Upper lobe of left lung (tissue), 6 donors: Measurements from ENCODE around the gene LZTS2. TPM values are rescaled to one million over a fixed set of nuclear protein-coding genes. Genes with fewer than 3 reads are reported as not detected.

ENCODE experiments used
- ATAC-seq, 2 donors: fragments of 200-7000 bp; cut with Tn5 transposase; one replicate each; pipeline ENCODE4 v1.9.1; 2022; ENCODE audit warnings: mild to moderate bottlenecking in 2 of 2, moderate library complexity in 2 of 2; ENCODE audit not compliant: low FRiP score in 2 of 2
- DNase-seq, 2 donors: peaks; one replicate each; pipeline ENCODE4 v3.0.0-alpha.2; 2019 to 2020
- H3K27ac ChIP-seq, 4 donors: fragments of 200-600 bp; sonication (generic); one replicate each; pipeline ENCODE4 v1.5.1; 2016 to 2019
- H3K27me3 ChIP-seq, 4 donors: fragments of 200-600 bp; sonication (generic); one replicate each; pipeline ENCODE4 v1.5.1; 2017 to 2019
- H3K36me3 ChIP-seq, 4 donors: fragments of 200-600 bp; sonication (generic); one replicate each; pipeline ENCODE4 v1.5.1; 2016 to 2019
- H3K4me1 ChIP-seq, 4 donors: fragments of 200-600 bp; sonication (generic); one replicate each; pipeline ENCODE4 v1.5.1; 2018 to 2019
- H3K4me3 ChIP-seq, 4 donors: fragments of 200-600 bp; sonication (generic); one replicate each; pipeline ENCODE4 v1.5.1; 2017 to 2019; ENCODE audit warnings: mild to moderate bottlenecking in 2 of 4, moderate library complexity in 1 of 4
- H3K9me3 ChIP-seq, 4 donors: fragments of 200-600 bp; sonication (generic); one replicate each; pipeline ENCODE4 v1.5.1; 2018 to 2019
- EP300 ChIP-seq, 4 donors: sonication (generic); formaldehyde crosslinking; IDR thresholded peaks; one replicate each; pipeline ENCODE4 v1.5.1; 2017; ENCODE audit warnings: antibody characterized with exemption in 4 of 4, control low read depth in 2 of 4
- POLR2A ChIP-seq, 4 donors: fragments of 450-650 bp; IDR thresholded peaks; one replicate each; pipeline ENCODE4 v1.5.1; 2016 to 2017; ENCODE audit warnings: antibody characterized with exemption in 4 of 4, mild to moderate bottlenecking in 2 of 4
- POLR2AphosphoS5 ChIP-seq, 2 donors: sonication (generic); formaldehyde crosslinking; IDR thresholded peaks; one replicate each; pipeline ENCODE4 v1.5.1; 2017; ENCODE audit warnings: antibody characterized with exemption in 2 of 2
- WGBS, 2 donors: methylation state at CpG; one replicate each; pipeline ENCODE4 v1.1.5; 2017 to 2018; 5-methylcytosine and 5-hydroxymethylcytosine counted together
- total RNA-seq, 6 donors: library from RNA; depleted of rRNA in 4 of 6; stranded (reverse); fragments of >200 nt in 4 of 6; gene quantifications; one replicate each; pipeline versions ENCODE4 v1.1.0 to v1.2.1, GENCODE V29; 2016 to 2021
- TF ChIP-seq, protein P1 (sequence below), 6 experiments: fragments of 450-650 bp in 4 of 6; fragments of 200-600 bp in 2 of 6; sonication (generic) in 2 of 6; IDR thresholded peaks; one replicate each; pipeline ENCODE4 v1.5.1; 2016 to 2019; ENCODE audit warnings: antibody characterized with exemption in 6 of 6
- donor health status: DM: no; HTN: no; CAD: no; lungs with moderate emphysema.
- donor health status: DM: no; HTN: yes; CAD: no; lungs with severe emphysema.

The LZTS2 gene, protein sequence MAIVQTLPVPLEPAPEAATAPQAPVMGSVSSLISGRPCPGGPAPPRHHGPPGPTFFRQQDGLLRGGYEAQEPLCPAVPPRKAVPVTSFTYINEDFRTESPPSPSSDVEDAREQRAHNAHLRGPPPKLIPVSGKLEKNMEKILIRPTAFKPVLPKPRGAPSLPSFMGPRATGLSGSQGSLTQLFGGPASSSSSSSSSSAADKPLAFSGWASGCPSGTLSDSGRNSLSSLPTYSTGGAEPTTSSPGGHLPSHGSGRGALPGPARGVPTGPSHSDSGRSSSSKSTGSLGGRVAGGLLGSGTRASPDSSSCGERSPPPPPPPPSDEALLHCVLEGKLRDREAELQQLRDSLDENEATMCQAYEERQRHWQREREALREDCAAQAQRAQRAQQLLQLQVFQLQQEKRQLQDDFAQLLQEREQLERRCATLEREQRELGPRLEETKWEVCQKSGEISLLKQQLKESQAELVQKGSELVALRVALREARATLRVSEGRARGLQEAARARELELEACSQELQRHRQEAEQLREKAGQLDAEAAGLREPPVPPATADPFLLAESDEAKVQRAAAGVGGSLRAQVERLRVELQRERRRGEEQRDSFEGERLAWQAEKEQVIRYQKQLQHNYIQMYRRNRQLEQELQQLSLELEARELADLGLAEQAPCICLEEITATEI
- total RNA-seq, result 100 to 1,000 TPM in 2 of 6 donors, 10 to 100 TPM in 4; 42.5 to 105 (median 60.1) TPM

DNA sequence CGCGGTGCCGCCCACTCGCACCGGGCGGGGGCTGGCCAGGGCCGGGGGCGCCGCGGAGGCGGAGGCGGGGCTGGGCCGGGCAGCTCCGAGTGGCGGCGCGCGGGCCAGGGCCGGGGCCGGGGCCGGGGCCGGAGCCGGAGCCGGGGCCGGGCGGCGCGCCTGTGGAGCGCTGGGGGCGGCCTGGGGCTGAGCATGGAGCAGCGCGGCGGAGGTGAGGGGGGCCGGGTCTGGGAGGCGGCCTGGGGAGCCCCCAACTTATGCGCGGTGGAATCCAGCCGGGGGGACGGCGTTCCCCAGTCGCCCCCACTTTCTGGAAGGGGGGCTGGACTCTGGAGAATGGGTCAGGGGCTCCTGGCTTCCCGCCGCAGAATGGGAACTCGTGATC, at the start of gene LZTS2:
Gene LZTS2 (plus strand): TSS at position 67 of the 385 bp plus-strand sequence. CDS start 2,731 bp downstream, outside the sequence.
- Histone ChIP-seq H3K36me3 (peaks cover 3 to 24% (median 13%) of the 10 kb centered on the region in 4 donors), H3K4me3 (peak within 1 kb of the TSS; percentile 62 to 95 (median 78)), H3K27ac (peak within 1 kb of the TSS; percentile 95 to 100 (median 98)), H3K27me3 (no peaks in the 10 kb centered on the region), H3K9me3 (no peaks in the 10 kb centered on the region), H3K4me1 (peaks cover 50 to 66% (median 54%) of the 10 kb centered on the region in 4 donors)
- TF ChIP-seq EP300 (IDR thresholded peaks at IDR 0.05) (no peak), POLR2AphosphoS5 (IDR thresholded peaks at IDR 0.05) (no peak), POLR2A (IDR thresholded peaks at IDR 0.05) (no peak)
- TF ChIP-seq, protein P1, sequence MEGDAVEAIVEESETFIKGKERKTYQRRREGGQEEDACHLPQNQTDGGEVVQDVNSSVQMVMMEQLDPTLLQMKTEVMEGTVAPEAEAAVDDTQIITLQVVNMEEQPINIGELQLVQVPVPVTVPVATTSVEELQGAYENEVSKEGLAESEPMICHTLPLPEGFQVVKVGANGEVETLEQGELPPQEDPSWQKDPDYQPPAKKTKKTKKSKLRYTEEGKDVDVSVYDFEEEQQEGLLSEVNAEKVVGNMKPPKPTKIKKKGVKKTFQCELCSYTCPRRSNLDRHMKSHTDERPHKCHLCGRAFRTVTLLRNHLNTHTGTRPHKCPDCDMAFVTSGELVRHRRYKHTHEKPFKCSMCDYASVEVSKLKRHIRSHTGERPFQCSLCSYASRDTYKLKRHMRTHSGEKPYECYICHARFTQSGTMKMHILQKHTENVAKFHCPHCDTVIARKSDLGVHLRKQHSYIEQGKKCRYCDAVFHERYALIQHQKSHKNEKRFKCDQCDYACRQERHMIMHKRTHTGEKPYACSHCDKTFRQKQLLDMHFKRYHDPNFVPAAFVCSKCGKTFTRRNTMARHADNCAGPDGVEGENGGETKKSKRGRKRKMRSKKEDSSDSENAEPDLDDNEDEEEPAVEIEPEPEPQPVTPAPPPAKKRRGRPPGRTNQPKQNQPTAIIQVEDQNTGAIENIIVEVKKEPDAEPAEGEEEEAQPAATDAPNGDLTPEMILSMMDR (IDR thresholded peaks at IDR 0.05), result no peak
- ATAC-seq (no peak), DNase-seq (no peak)
- WGBS, 2 donors, result 0 to 6% methylated on average over 3 of the region's 44 CpGs

DNA sequence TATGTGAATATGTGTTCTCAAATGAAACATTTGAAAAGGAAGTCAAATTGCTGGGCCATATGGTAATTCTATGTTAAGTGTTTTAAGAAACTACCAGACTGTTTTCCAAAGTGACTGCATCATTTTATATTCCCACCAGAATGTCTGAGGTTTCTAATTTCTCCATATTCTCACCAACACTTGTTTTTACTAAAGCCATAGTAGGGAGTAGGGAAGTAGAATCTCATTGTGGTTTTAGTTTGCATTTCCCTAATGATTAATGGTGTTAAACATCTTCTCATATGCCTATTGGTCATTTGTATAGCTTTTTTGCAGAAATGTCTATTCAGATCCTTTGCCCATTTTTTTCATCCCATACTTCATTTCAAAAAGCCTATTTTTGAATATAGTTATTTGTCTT, 39.4 kb upstream of the LZTS2 start:
- no peaks in the 10 kb centered on the region for H3K4me1 ChIP-seq
- DNase-seq, result no peak
- TF ChIP-seq POLR2AphosphoS5 (IDR thresholded peaks at IDR 0.05) (no peak), POLR2A (IDR thresholded peaks at IDR 0.05) (no peak), EP300 (IDR thresholded peaks at IDR 0.05) (no peak)
- TF ChIP-seq, protein P1 (IDR thresholded peaks at IDR 0.05), result no peak
- no peaks in the 10 kb centered on the region for H3K9me3 ChIP-seq
- H3K36me3 ChIP-seq, result peaks cover 12 to 80% (median 38%) of the 10 kb centered on the region in 4 donors
- ATAC-seq, result no peak
- H3K27me3 ChIP-seq, result no peaks in the 10 kb centered on the region
- H3K4me3 ChIP-seq, result no peak overlapping the region
- no peak overlapping the region for H3K27ac ChIP-seq

DNA sequence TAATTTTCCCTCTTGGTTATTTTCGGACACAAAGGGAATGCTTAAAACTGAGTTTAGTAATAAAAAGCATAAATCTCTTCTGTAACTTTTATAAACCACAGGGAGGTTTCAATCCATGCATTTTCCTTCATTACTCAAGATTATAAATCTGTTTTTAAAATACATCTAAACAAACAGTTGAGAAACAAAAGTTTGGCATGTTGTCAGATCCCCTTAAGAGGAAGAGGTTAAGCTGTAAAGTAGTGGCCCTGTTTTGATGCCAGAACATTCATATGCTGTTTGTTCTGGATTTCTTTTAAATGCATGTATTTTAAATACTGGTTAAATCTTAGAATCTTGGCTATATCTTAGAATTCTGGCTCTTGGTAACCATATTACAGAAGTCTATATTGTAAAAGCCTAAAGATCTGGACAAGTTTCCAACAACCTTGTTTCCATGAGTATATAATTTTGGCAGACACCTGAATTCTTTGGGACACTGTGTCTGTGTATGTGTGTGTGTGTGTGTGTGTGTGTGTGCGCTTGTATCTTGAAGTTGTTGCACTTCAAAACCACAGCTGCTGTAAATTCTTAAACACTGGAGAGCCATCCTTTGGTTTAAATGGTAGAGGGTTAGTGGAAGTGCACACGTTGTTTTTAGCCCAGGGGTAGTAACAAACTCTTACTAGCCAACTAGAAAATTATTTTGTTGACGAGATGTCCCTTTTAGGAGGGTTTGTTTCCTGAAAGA, 37.1 kb upstream of the LZTS2 start:
- no peak overlapping the region for H3K27ac ChIP-seq
- no peak overlapping the region for H3K4me3 ChIP-seq
- 67 to 79% methylated on average over 4 of the region's 4 CpGs for WGBS, 2 donors
- TF ChIP-seq POLR2AphosphoS5 (IDR thresholded peaks at IDR 0.05) (no peak), POLR2A (IDR thresholded peaks at IDR 0.05) (no peak), EP300 (IDR thresholded peaks at IDR 0.05) (no peak)
- TF ChIP-seq, protein P1 (IDR thresholded peaks at IDR 0.05), result no peak
- H3K27me3 ChIP-seq, result no peaks in the 10 kb centered on the region
- no peaks in the 10 kb centered on the region for H3K4me1 ChIP-seq
- H3K36me3 ChIP-seq, result peaks cover 12 to 63% (median 25%) of the 10 kb centered on the region in 4 donors
- H3K9me3 ChIP-seq, result no peaks in the 10 kb centered on the region
- ATAC-seq, result no peak
- no peak for DNase-seq

DNA sequence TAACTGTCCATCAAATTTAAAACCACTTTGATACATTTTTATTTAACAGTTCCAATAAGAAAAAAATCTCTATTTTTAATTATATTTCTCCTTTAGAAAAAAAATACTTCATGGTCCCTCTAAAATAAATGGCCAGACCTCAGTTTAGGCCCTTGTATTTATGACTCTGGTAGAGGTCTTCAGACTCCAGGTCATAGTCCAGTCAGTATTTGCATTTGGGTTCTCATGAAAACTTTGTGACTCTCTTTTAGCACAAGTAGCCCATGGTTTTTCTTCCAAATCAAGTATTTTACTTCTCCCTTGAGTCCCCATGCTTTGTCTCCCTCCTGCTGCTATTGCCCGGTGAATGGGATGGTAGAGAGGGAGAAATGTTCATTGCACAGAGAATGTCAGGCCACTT, 35.8 kb upstream of the LZTS2 start:
- peaks cover 2 to 6% (median 3%) of the 10 kb centered on the region in 4 donors for H3K4me1 ChIP-seq
- WGBS, 2 donors, result 100% methylated on average over 1 of the region's 1 CpG
- TF ChIP-seq POLR2A (IDR thresholded peaks at IDR 0.05), result no peak
- no peak for TF ChIP-seq EP300 (IDR thresholded peaks at IDR 0.05)
- no peak for TF ChIP-seq POLR2AphosphoS5 (IDR thresholded peaks at IDR 0.05)
- TF ChIP-seq, protein P1 (IDR thresholded peaks at IDR 0.05), result no peak
- no peak overlapping the region for H3K4me3 ChIP-seq
- no peaks in the 10 kb centered on the region for H3K27me3 ChIP-seq
- H3K27ac ChIP-seq, result no peak overlapping the region
- peaks cover 11 to 50% (median 21%) of the 10 kb centered on the region in 4 donors for H3K36me3 ChIP-seq
- ATAC-seq (no peak), DNase-seq (no peak)
- no peaks in the 10 kb centered on the region for H3K9me3 ChIP-seq
